ENCODE results near the gene ARPC4.

DNA sequence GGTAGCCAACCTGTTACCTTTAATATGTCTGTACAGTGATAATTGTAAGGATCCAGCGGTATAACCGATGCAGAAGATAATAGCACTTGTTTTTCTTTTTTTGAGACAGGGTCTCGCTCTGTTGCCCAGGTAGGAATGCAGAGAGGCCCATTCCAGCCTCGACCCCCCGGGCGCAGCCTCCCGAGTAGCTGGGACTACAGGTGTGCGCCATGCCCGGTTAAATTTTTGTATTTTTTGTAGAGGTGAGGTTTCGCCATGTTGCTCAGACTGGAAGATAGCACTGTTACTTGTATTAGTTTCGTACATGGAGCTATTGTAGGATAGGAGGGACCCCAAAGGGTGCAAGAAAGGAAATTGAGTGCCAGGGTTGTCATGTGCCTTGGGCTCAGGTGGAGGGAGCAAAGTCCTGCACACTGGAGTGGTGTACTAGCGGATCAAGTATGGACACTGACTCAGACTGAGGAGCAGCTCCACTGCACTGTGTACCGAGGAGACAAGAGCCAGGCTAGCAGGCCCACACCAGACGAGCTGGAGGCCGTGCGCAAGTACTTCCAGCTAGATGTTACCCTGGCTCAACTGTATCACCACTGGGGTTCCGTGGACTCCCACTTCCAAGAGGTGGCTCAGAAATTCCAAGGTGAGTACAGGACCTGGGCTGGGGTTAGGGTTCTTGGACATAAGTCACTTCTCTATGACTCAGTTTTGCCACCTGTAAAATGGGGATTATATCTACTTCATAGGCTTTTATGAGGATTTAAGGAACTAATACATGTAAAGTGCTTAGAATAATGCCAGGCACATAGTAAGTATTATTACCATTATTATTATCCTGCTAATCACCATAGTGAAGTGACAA is 42.1 kb upstream of the ARPC4 start:
- TF ChIP-seq, protein P1, sequence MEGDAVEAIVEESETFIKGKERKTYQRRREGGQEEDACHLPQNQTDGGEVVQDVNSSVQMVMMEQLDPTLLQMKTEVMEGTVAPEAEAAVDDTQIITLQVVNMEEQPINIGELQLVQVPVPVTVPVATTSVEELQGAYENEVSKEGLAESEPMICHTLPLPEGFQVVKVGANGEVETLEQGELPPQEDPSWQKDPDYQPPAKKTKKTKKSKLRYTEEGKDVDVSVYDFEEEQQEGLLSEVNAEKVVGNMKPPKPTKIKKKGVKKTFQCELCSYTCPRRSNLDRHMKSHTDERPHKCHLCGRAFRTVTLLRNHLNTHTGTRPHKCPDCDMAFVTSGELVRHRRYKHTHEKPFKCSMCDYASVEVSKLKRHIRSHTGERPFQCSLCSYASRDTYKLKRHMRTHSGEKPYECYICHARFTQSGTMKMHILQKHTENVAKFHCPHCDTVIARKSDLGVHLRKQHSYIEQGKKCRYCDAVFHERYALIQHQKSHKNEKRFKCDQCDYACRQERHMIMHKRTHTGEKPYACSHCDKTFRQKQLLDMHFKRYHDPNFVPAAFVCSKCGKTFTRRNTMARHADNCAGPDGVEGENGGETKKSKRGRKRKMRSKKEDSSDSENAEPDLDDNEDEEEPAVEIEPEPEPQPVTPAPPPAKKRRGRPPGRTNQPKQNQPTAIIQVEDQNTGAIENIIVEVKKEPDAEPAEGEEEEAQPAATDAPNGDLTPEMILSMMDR (IDR thresholded peaks at IDR 0.05): no peak
- TF ChIP-seq EP300 (IDR thresholded peaks at IDR 0.05; ENCODE audit: low read depth): no peak

All from transverse colon (tissue), 3 donors.